BLaER1 (cell line): ENCODE data around the gene PPP1R12B.
"Not testable (repeated sequence)": the region's sequence is repeated elsewhere in the genome, so short reads cannot be mapped to it uniquely, and the experiment has no call there.

ENCODE experiments used
- H3K27ac ChIP-seq: shearing (Covaris generic); formaldehyde crosslinking; 2 replicates; pipeline ENCODE4 v1.8.1; 2022
- H3K27me3 ChIP-seq: shearing (Covaris generic); formaldehyde crosslinking; 2 replicates; pipeline ENCODE4 v1.8.1; 2022
- H3K36me3 ChIP-seq: shearing (Covaris generic); formaldehyde crosslinking; 2 replicates; pipeline ENCODE4 v1.8.1; 2022
- H3K4me1 ChIP-seq: shearing (Covaris generic); formaldehyde crosslinking; 2 replicates; pipeline ENCODE4 v1.8.1; 2022
- H3K4me2 ChIP-seq: shearing (Covaris generic); formaldehyde crosslinking; 2 replicates; pipeline ENCODE4 v1.8.1; 2022
- H3K4me3 ChIP-seq: shearing (Covaris generic); formaldehyde crosslinking; 2 replicates; pipeline ENCODE4 v1.8.1; 2022
- H3K9ac ChIP-seq: shearing (Covaris generic); formaldehyde crosslinking; 2 replicates; pipeline ENCODE4 v1.8.1; 2022
- H3K9me3 ChIP-seq: shearing (Covaris generic); formaldehyde crosslinking; 2 replicates; pipeline ENCODE4 v1.8.1; 2022
- H4K20me1 ChIP-seq: shearing (Covaris generic); formaldehyde crosslinking; 2 replicates; pipeline ENCODE4 v1.8.1; 2022
- Cebpa-rat ChIP-seq: shearing (Covaris generic); IDR thresholded peaks from 2 replicates; pipeline ENCODE4 v1.8.1; 2022

Gene PPP1R12B

DNA sequence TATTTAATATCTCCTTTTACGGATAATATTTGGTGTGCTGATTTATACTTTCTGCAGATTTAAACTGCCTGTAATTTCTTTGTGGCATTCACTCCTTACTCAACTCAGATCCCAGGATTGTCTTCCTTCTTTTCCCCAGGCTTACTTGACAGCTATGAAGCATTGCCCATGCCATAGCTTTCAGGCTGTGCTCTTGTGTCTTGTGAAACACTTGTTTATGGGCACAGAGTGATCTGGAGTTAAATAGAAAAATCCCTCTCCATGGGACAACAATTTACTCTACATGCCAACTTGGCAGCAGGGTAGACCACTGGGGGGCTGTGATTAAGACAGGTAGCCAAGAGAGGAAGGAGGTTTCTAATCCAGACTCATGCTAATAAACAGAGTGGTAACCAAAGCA, 57.4 kb downstream of the PPP1R12B start:
- Histone ChIP-seq H3K9ac (no peak overlapping the region), H3K4me2 (no peak overlapping the region), H3K27me3 (no peaks in the 10 kb centered on the region), H4K20me1 (no peaks in the 10 kb centered on the region), H3K9me3 (no peaks in the 10 kb centered on the region), H3K4me1 (peaks cover 8% of the 10 kb centered on the region), H3K4me3 (no peak overlapping the region), H3K36me3 (no peaks in the 10 kb centered on the region), H3K27ac (no peak overlapping the region)
- no peak for TF ChIP-seq Cebpa-rat

DNA sequence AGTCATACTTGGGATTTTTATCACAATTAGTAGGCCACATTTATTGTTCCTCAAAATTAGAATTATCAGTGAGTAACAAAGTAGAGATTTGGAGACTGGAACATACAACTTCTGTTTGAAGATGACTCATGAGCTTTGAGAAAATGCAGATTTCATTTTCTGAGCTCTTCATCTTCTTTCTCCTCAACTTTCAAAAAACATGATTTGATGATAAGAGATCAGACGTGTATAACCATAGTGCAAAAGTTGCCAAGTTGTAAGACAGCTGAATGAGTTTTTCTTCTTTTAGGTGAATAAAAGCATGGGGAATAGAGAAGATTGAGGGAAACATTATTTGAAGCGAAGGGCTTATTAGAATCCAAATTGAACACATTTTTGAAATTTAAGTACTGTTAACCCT, 58.4 kb downstream of the PPP1R12B start:
- not testable (repeated sequence) for H3K4me1 ChIP-seq, H3K4me3 ChIP-seq, H3K4me2 ChIP-seq, H3K36me3 ChIP-seq, H3K9ac ChIP-seq, H3K9me3 ChIP-seq, H3K27ac ChIP-seq, H3K27me3 ChIP-seq, H4K20me1 ChIP-seq

DNA sequence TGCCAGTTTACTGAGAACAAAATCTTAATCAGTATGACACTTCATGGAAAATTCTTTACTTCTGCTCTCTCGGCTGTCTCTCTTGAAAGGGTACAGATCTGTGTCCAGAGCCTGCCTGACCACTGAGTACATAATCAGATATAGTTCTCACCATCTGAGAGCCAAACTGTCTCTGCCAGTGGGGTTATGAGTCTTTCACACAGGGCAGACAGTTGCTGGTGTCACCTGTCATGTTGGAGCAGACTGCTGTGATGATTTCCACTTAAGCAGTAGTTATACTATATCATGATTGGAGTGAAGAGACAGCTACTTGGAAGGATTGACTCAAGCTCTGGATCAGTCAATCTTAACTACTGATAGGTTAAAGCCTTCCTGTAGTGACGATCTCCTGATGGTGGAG, 58.9 kb downstream of the PPP1R12B start:
- H3K27ac ChIP-seq, H3K4me3 ChIP-seq, H3K9ac ChIP-seq, H3K4me2 ChIP-seq, H3K9me3 ChIP-seq, H3K36me3 ChIP-seq, H3K27me3 ChIP-seq, H3K4me1 ChIP-seq, H4K20me1 ChIP-seq: not testable (repeated sequence)

DNA sequence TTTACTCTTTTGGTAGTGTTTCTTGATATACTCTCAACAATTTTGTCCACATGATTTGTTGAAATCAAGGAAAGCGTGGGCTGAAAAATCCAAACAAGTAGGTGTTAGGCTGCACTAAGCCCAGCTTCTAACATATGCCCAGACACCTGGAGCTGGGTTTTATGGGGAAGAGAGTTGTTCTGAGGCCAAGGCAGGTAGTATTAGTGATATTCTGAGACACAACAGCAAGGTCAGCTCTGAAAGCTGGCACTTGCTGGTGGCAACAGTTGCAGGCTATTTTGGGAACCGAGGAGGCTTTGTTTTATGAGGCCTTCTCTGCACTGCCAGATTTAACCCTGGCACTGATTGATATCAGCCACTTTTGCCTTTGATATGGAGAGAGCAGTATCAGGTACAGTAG, 61.8 kb downstream of the PPP1R12B start:
- H3K4me2 ChIP-seq, H3K36me3 ChIP-seq, H3K27me3 ChIP-seq, H3K27ac ChIP-seq, H4K20me1 ChIP-seq, H3K9me3 ChIP-seq, H3K4me1 ChIP-seq, H3K4me3 ChIP-seq, H3K9ac ChIP-seq: not testable (repeated sequence)

DNA sequence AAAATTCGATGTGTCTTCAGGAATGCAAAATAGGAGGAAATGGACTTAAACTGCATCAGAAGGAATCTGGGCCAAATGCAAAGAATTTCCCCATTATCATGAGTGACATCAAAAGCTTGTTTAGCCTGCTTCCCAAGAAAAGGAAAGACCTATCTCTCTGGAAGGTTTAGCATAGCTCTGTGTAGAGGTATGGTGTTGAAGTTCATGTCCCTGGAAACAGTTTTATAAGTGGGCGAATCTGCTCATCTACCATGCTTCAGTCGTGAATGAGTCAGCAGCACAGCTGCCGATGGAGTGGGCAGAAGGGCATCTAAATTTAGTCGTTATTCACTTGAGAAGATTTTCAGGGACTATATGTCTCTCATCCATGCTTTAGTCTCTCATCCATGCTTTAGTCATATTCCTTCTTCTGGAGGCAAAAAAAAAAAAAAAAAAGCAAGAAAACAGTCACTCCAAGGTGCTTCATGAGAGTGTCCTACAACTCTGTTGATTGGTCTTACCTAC, 62.4 kb downstream of the PPP1R12B start:
- H3K9ac ChIP-seq, H3K36me3 ChIP-seq, H3K27me3 ChIP-seq, H3K27ac ChIP-seq, H3K9me3 ChIP-seq, H3K4me1 ChIP-seq, H3K4me2 ChIP-seq, H3K4me3 ChIP-seq, H4K20me1 ChIP-seq: not testable (repeated sequence)

DNA sequence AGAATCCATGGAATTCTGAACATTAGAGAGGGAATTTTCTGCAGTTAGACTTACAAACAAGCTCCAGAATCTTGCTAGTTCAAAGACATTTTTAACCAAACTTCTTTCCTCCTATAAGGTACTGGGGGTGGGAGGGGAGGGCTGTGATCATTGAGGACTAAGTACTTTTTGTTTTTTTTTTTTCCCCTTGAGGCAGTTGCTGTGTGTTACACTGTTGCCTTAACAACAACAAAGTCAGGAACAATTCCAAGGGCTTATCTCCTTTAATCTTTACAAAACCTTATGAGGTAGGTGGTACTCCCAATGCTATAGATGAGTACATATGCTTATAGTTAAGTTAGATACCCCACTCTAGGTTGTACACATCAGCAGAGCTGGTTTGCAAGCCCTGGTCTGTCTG, 62.9 kb downstream of the PPP1R12B start:
- H3K27ac ChIP-seq, result no peak overlapping the region
- no peak for TF ChIP-seq Cebpa-rat
- no peak overlapping the region for H3K4me2 ChIP-seq
- no peaks in the 10 kb centered on the region for H4K20me1 ChIP-seq
- no peak overlapping the region for H3K4me3 ChIP-seq
- H3K36me3 ChIP-seq, result no peaks in the 10 kb centered on the region
- H3K4me1 ChIP-seq, result peaks cover 10% of the 10 kb centered on the region
- no peaks in the 10 kb centered on the region for H3K27me3 ChIP-seq
- no peak overlapping the region for H3K9ac ChIP-seq
- H3K9me3 ChIP-seq, result no peaks in the 10 kb centered on the region

DNA sequence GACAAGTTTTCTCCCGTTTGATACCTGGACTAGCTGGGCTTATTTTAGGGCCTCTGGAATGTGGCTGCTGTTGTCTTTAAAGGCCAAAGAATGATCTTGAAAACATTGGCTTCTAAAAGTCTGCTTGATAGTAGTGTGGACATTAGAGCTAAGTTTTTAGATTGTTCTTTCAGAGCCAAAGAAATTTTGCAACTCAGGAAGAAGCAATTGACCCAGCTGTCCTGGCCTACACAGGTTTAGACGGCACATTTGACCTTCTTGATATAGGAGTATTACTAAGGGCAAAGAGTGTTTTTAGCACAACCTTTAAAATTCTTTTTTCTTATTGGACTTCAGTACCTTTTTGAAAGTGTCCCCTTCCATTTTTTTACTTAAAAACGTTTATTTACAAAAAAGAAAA, 63.9 kb downstream of the PPP1R12B start:
- H3K9me3 ChIP-seq, H3K27ac ChIP-seq, H4K20me1 ChIP-seq, H3K9ac ChIP-seq, H3K4me2 ChIP-seq, H3K27me3 ChIP-seq, H3K4me3 ChIP-seq, H3K36me3 ChIP-seq, H3K4me1 ChIP-seq: not testable (repeated sequence)

DNA sequence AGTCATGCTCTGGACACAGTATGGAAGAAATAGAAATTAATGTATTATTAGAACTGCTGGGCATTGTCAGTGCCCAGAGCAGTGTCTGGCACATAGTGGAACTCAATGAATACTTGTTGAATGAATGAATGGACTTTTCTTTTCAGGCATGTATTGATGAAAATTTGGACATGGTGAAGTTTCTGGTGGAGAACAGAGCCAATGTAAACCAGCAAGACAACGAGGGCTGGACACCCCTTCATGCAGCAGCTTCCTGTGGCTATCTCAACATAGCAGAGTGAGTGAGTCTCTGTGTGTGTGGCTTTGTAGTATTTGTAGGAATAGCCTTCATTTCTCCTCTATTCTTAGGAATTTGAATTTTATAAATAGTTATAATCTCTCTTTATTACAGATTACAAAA, 68.1 kb downstream of the PPP1R12B start:
- Histone ChIP-seq H4K20me1 (no peaks in the 10 kb centered on the region), H3K4me2 (no peak overlapping the region), H3K27me3 (no peaks in the 10 kb centered on the region), H3K27ac (no peak overlapping the region), H3K4me3 (no peak overlapping the region), H3K9ac (no peak overlapping the region), H3K36me3 (no peaks in the 10 kb centered on the region), H3K9me3 (no peaks in the 10 kb centered on the region), H3K4me1 (no peaks in the 10 kb centered on the region)
- no peak for TF ChIP-seq Cebpa-rat

DNA sequence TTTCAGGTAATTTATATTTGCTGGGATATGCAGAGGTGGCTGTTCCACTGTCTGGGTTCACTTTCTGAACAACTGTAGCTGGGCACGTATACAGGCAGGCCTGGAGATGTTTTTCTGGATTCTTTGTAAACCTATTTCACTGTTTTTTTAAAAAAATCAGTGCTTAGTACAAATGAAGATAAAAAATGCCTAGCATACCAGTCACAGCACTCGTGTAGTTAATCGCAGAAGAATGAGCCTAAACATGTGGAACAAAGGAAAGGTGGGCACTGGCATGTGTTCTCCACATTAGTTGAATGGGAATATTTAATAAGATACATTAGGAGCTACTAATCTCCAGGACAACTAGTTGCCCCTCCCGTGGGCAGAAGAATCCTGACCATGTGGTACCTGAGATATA, 68.6 kb downstream of the PPP1R12B start:
- not testable (repeated sequence) for H4K20me1 ChIP-seq, H3K9me3 ChIP-seq, H3K9ac ChIP-seq, H3K4me3 ChIP-seq, H3K36me3 ChIP-seq, H3K27me3 ChIP-seq, H3K4me1 ChIP-seq, H3K27ac ChIP-seq, H3K4me2 ChIP-seq

DNA sequence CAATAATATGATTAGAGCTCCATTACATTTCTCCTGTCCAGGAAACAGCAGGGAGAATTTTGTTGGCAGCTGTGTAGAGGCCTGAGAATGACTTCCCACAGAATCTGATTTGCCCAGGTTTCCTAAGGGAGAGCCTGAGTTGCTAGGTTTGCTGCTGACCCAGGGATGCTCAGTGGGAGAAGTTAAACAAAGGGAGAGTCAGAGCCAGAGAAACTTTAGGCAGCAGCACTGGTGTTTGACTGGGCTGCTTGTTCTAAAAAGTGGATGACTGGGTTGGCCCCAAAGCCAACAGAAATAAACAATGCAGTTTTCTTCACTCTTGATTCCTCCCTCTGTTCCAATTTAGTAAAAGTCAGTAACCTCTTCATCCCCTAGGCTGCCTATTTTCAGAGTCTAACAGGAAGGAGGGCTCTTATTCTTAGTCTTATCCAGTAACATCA, 69.3 kb downstream of the PPP1R12B start:
- H3K4me1 ChIP-seq, H4K20me1 ChIP-seq, H3K9me3 ChIP-seq, H3K36me3 ChIP-seq, H3K4me3 ChIP-seq, H3K27ac ChIP-seq, H3K27me3 ChIP-seq, H3K9ac ChIP-seq, H3K4me2 ChIP-seq: not testable (repeated sequence)

DNA sequence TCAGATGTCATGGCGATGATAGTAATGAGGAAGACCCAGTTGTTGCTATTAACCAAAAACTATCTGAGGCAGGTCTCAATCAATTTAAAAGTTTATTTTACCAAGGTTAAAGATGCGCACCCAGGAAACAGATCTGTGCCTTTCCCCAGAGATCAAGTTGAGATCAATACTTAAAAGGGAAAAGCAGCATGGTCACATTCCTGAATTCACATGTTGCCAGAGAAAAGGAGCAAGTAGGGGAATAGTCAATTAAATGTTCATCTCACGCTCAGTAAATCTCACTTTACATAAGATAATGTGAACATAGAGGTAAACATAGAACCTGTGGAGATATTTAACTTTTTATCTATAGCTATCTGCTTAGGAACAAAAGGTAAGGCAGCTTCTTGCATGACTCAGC, 71.2 kb downstream of the PPP1R12B start:
- H3K27ac ChIP-seq, H3K4me2 ChIP-seq, H3K27me3 ChIP-seq, H3K4me3 ChIP-seq, H3K9me3 ChIP-seq, H3K36me3 ChIP-seq, H3K4me1 ChIP-seq, H4K20me1 ChIP-seq, H3K9ac ChIP-seq: not testable (repeated sequence)

DNA sequence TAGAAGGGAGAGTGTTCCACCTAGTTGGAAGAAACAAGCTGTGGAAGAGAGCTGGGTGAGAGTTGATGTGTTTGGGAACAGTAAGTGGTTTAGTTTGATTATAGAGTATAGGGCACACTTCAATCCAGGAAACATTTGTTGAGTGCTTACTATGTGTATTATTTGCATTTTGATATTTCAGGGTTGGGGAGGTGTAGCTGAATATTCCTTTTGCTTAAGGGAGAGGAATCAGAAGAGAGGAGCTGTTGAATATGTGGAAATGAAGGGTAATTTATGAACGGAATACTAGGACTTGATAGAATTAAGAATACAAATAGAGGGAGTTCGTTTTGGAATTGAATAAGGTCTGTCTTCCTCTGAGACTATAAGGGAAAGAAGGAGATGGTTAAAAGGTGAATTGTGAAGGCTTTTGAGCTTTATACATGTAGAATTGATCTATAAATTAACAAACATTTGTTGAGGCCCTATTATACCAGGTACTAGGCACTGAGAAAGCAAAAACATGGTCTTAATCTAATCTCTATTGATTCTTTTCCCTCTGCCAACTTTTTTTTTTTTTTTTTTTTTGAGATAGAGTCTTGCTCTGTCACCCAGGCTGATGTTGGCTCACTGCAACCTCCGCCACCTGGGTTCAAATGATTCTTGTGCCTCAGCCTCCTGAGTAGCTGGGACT, 72.1 kb downstream of the PPP1R12B start:
- not testable (repeated sequence) for H3K36me3 ChIP-seq, H3K9ac ChIP-seq, H3K4me2 ChIP-seq, H3K27me3 ChIP-seq, H3K27ac ChIP-seq, H3K4me1 ChIP-seq, H4K20me1 ChIP-seq, H3K9me3 ChIP-seq, H3K4me3 ChIP-seq

DNA sequence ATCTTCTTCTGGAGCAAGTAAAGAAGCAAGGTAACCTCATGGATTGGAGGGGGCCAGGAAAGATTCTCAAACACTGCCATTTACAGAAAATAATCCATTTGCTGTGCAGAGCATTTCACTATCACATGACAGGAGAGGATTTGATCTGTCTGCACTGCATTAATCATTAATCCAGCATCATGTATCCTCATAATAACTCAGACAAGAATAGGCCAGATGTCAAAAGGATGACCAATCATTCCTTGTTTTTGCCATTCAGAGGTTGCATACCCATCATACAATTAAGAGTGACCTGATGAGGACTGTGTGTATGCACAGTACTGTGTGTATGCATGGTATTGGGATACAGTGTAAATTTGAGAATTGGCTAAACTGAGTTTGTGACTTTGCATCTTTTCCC, 74.2 kb downstream of the PPP1R12B start:
- H3K36me3 ChIP-seq, H3K4me3 ChIP-seq, H3K4me2 ChIP-seq, H4K20me1 ChIP-seq, H3K27ac ChIP-seq, H3K27me3 ChIP-seq, H3K9me3 ChIP-seq, H3K4me1 ChIP-seq, H3K9ac ChIP-seq: not testable (repeated sequence)

DNA sequence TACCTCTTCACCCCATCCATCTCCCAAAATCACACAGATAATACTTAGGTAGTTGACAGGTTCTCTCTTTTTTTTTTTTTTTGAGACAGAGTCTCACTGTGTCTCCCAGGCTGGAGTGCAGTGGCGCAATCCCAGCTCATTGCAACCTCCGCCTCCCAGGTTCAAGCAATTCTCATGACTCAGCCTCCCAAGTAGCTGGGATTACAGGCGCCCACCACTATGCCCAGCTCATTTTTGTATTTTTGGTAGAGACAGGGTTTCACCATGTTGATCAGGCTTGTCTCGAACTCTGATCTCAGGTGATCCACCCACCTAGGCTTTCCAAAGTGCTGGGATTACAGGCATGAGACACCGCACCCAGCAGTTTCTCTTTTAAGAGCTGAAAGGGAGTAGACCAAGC, 75.8 kb downstream of the PPP1R12B start:
- H3K4me1 ChIP-seq, H3K9ac ChIP-seq, H3K36me3 ChIP-seq, H3K4me2 ChIP-seq, H3K4me3 ChIP-seq, H3K9me3 ChIP-seq, H3K27ac ChIP-seq, H3K27me3 ChIP-seq, H4K20me1 ChIP-seq: not testable (repeated sequence)

DNA sequence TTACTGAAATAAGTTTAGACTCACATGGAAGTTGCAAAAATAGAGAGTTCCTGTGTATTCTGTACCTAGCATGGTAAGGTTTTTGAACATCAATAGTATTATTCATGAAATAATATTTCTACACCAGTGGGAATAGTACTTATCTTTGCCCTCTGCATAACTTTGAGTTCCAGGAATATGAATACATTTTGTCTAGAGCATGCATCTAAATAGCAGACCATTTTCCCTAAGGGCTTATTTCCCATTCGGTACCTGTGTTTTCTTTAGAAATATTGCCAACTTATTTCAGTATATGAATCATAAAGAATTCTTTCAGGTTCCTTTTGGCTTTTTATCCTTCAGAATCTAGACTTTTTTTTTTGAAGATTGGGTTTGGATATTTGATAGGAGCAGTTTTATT, 81.6 kb downstream of the PPP1R12B start:
- not testable (repeated sequence) for H3K4me3 ChIP-seq, H3K9me3 ChIP-seq, H3K27ac ChIP-seq

More for the DNA sequence above, 81.6 kb downstream of the PPP1R12B start:
- peaks cover 24% of the 10 kb centered on the region for H3K36me3 ChIP-seq
- H3K4me1 ChIP-seq, H3K27me3 ChIP-seq, H4K20me1 ChIP-seq, H3K4me2 ChIP-seq, H3K9ac ChIP-seq: not testable (repeated sequence)
